ENCODE results near the gene TCAP.

DNA sequence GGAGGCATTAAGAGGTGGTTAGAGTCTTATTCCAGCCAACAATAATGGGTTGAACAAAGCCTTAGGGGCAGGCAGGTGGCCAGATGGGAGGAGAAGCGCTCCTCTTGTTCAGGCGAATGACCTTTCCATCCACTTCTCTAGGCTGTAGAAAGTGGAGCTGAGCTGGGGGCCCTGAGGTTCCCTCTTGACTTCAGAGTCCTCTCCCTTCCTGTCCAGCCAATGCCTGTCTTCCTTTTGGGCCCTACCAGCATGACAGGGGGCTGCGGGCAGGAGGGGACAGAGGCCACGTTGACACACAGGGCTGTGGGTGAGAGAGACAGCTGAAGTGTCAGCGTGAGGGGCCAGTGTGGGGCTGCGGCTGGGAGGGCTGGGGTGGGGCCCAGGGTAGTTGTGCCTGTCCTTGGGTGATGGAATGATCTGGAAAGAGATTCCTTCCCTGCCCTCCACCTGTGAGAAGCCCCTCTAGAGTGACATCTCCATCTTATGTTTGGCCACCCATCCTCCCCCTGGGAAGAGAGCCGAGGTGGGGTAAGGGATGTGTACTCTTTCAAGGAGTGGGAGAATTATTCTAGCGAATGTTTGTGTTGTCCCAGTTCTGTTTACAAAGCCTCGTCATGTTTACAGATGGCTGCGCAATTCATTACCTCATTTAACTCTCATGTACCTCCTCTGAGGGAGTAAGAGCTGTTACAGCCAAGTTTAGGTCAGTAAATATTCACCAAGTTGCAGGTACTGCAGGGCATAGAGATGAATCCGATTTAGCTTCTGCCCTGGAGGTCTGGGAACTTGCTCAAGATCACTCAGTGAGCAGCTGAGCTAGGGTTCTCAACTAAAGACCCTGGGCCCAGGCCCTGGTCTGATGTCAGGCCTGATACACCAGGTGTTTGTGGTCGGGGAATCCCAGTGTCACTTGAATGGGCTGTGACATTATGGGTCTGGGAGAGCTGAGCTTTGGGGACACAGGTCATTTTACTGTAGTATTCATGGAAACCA lies 38.0 kb downstream of the TCAP start:
- TF ChIP-seq, protein P1, sequence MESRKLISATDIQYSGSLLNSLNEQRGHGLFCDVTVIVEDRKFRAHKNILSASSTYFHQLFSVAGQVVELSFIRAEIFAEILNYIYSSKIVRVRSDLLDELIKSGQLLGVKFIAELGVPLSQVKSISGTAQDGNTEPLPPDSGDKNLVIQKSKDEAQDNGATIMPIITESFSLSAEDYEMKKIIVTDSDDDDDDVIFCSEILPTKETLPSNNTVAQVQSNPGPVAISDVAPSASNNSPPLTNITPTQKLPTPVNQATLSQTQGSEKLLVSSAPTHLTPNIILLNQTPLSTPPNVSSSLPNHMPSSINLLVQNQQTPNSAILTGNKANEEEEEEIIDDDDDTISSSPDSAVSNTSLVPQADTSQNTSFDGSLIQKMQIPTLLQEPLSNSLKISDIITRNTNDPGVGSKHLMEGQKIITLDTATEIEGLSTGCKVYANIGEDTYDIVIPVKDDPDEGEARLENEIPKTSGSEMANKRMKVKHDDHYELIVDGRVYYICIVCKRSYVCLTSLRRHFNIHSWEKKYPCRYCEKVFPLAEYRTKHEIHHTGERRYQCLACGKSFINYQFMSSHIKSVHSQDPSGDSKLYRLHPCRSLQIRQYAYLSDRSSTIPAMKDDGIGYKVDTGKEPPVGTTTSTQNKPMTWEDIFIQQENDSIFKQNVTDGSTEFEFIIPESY (IDR thresholded peaks at IDR 0.05; ENCODE audit: borderline replicate concordance, low read depth) = no peak
- no peak for TF ChIP-seq TAF1 (IDR thresholded peaks at IDR 0.05; ENCODE audit: borderline replicate concordance, low read depth, low read length)

Measured in SK-N-SH (cell line).